Measurements from ENCODE around the gene AMER2.

AMER2 gene

GRCh38 chr13:25157681-25158080 lies 14.4 kb downstream of the AMER2 start:
- Histone ChIP-seq H3K4me3 (no peak overlapping the region), H3K4me1 (peaks cover 15% of the 10 kb centered on the region), H3K27me3 (ENCODE audit: low read depth) (no peaks in the 10 kb centered on the region), H3K36me3 (replicated peaks) (no peaks in the 10 kb centered on the region), H3K9me3 (no peaks in the 10 kb centered on the region)
- DNase-seq (ENCODE audit: low spot score in 2 of 2) = no peak
- in situ Hi-C loops (cut with MboI; ENCODE audit: low sequenced_read_pairs) = no loop called here

DNA sequence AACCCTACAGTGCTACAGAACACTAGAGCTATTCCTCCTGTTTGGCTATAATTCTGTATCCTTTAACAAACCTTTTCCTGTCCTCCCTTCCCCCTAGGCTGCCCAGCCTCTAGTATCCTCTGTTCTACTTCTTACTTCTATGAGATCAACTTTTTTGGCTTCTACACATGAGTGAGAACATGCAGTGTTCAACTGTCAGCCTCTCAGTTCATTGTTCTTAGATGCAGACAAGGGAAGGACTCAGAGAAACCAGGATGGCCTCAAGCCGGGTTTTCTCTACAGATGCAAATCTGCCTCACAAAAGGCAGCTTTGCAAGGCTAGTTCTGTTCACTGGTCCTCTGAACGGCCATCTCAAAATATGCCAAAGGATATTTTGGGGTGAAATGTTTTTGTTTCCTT lies 18.4 kb downstream of the AMER2 start:
- Histone ChIP-seq H3K4me3 (no peak overlapping the region), H3K9me3 (no peaks in the 10 kb centered on the region), H3K36me3 (replicated peaks) (no peaks in the 10 kb centered on the region), H3K4me1 (peaks cover 36% of the 10 kb centered on the region), H3K27me3 (ENCODE audit: low read depth) (no peaks in the 10 kb centered on the region)
- DNase-seq (ENCODE audit: low spot score in 2 of 2) = peak; percentile 56
- in situ Hi-C loops (cut with MboI; ENCODE audit: low sequenced_read_pairs) = no loop called here

DNA sequence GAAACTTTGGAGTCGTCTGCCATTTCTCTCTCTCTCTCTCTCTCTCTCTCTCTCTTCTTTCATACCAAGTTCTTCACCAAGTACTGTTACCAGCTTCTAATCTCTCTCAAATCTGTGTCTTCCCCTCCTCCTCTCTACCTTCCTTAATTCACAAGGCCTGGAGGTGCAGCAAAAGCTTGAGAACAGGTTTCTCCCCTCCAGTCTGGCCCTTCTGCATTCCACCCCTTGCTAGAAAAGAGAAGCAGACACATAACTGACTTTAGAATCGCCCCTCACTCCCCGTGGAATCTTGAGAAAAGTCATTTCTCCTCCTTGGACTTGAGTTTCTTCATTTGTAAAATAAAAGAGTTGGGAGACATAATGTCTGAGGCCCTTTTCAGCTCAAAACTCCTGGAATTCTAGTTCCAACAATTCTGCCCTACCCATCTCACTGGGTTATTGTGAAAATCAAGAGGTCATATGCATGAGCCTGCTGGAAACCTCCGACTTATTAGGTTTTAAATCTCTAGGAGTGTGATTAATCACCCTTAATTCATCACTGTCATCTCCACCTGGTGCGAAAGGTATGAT lies 20.4 kb downstream of the AMER2 start:
- DNase-seq (ENCODE audit: low spot score in 2 of 2) = peak; percentile 45 to 84
- Histone ChIP-seq H3K9me3 (no peaks in the 10 kb centered on the region), H3K36me3 (replicated peaks) (no peaks in the 10 kb centered on the region), H3K4me3 (no peak overlapping the region), H3K4me1 (peaks cover 36% of the 10 kb centered on the region), H3K27me3 (ENCODE audit: low read depth) (no peaks in the 10 kb centered on the region)
- in situ Hi-C loops (cut with MboI; ENCODE audit: low sequenced_read_pairs) = no loop called here

DNA sequence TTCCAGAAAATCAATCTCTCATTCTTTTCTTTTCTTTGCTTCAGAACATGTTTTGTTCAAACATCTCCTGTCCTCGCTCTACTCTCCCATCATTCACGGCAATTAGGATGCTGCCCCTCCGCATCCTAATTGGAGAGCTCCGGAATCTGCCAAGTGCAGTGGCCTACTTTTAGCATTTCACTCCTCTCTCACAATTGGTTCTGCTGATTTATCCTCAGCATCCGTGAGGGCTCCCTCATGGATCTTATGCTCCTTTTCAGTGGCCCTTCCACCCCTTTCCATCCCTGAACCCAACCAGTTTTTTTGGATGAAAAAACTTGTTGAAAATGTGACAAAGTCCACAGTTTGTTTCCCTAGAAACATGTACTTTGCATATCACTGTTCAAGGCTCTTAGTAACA lies 22.4 kb downstream of the AMER2 start:
- peaks cover 36% of the 10 kb centered on the region for H3K4me1 ChIP-seq
- no peak for DNase-seq (ENCODE audit: low spot score in 2 of 2)
- H3K9me3 ChIP-seq = no peaks in the 10 kb centered on the region
- H3K27me3 ChIP-seq (ENCODE audit: low read depth) = no peaks in the 10 kb centered on the region
- H3K4me3 ChIP-seq = no peak overlapping the region
- in situ Hi-C loops (cut with MboI; ENCODE audit: low sequenced_read_pairs) = no loop called here
- H3K36me3 ChIP-seq (replicated peaks) = no peaks in the 10 kb centered on the region

DNA sequence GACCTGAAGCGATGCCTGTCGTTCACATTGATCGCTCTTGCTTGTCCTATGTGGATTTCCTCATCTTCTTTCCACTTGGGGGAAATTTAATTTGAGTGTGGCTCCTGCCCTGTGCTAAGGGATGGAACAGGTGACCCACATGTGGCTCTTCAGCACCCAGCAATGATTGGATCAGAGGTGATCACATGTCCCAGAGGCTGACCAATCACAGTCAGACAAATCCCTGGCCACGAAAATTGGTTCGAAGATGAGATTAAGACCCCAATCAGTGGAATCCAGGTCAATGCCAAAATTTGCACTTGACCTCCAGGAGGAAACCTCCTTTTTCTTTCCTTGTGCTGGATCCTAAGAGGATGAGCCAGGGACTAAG lies 23.7 kb downstream of the AMER2 start:
- no peaks in the 10 kb centered on the region for H3K27me3 ChIP-seq (ENCODE audit: low read depth)
- H3K4me1 ChIP-seq = peaks cover 41% of the 10 kb centered on the region
- H3K9me3 ChIP-seq = no peaks in the 10 kb centered on the region
- DNase-seq (ENCODE audit: low spot score in 2 of 2) = no peak
- no peak overlapping the region for H3K4me3 ChIP-seq
- in situ Hi-C loops (cut with MboI; ENCODE audit: low sequenced_read_pairs) = no loop called here
- H3K36me3 ChIP-seq (replicated peaks) = no peaks in the 10 kb centered on the region

GRCh38 chr13:25147638-25148401 lies 24.3 kb downstream of the AMER2 start:
- H3K4me1 ChIP-seq = peaks cover 41% of the 10 kb centered on the region
- H3K4me3 ChIP-seq = no peak overlapping the region
- H3K27me3 ChIP-seq (ENCODE audit: low read depth) = no peaks in the 10 kb centered on the region
- H3K36me3 ChIP-seq (replicated peaks) = no peaks in the 10 kb centered on the region
- no peaks in the 10 kb centered on the region for H3K9me3 ChIP-seq
- DNase-seq (ENCODE audit: low spot score in 2 of 2) = no peak
- in situ Hi-C loops (cut with MboI; ENCODE audit: low sequenced_read_pairs) = no loop called here

DNA sequence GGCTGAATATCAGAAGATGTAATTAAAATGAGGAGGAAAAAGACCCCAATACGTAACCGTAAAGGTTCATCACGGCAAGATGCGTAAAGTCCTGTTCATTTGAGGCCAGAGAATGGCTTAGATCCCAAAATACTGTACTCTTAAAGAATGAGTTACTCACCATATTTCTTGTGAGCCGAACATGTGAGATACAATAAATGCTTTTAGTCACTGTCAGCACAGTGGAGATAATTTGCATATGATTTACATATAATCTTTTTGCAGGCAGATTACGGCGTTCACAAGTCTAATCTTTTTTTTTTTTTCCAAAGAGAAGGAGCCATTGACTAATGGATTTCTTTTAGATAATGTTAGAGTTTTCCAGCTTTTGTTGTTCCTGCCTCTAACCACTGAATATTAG lies 28.4 kb downstream of the AMER2 start:
- Histone ChIP-seq H3K4me1 (peaks cover 18% of the 10 kb centered on the region), H3K36me3 (replicated peaks) (no peaks in the 10 kb centered on the region), H3K9me3 (no peaks in the 10 kb centered on the region), H3K27me3 (ENCODE audit: low read depth) (no peaks in the 10 kb centered on the region), H3K4me3 (no peak overlapping the region)
- in situ Hi-C loops (cut with MboI; ENCODE audit: low sequenced_read_pairs) = no loop called here
- DNase-seq (ENCODE audit: low spot score in 2 of 2) = peak in 1 of 2 experiments; percentile 51

DNA sequence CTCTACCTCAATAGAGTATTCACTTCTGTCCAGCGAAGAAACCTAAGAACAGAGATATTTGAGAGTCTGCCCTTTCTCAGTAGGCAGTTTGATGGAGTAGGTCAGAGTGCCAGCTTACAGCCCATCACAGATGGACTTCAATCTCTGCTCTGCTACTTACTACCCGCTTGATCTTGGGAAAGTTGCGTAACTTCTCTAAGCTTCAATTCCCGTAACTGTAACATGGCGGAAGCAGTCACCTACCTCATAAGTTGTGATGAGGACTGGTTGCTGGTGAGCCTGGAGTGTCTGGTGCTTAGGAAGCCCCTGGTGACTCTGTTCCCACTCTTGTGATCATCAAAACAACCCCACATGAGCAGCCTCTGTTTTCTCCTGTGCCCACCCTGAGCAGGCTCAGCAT lies 31.0 kb downstream of the AMER2 start:
- Histone ChIP-seq H3K9me3 (no peaks in the 10 kb centered on the region), H3K4me1 (peaks cover 21% of the 10 kb centered on the region), H3K4me3 (no peak overlapping the region), H3K27me3 (ENCODE audit: low read depth) (no peaks in the 10 kb centered on the region), H3K36me3 (replicated peaks) (no peaks in the 10 kb centered on the region)
- DNase-seq (ENCODE audit: low spot score in 2 of 2) = no peak
- in situ Hi-C loops (cut with MboI; ENCODE audit: low sequenced_read_pairs) = no loop called here

DNA sequence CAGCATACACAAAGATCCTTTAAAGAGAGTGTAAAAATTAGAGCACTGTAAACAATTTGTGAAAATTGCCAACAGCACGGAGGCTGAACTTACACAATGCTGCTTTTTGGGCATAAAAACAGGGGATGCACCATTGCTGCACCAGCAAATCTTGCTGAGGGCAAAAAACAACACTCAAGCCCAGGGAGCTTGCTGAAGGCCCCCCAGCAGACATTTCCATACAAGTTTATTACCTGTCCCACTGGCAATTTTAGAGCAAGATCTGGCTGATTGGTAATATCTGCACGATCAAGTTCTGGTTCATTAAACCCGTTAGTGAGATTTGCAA lies 34.3 kb downstream of the AMER2 start:
- Histone ChIP-seq H3K4me3 (no peak overlapping the region), H3K36me3 (replicated peaks) (no peaks in the 10 kb centered on the region), H3K27me3 (ENCODE audit: low read depth) (no peaks in the 10 kb centered on the region), H3K4me1 (0 out of 2 replicates have a peak, but pooled peaks cover 3% of the 10 kb centered on the region), H3K9me3 (no peaks in the 10 kb centered on the region)
- in situ Hi-C loops (cut with MboI; ENCODE audit: low sequenced_read_pairs) = no loop called here
- DNase-seq (ENCODE audit: low spot score in 2 of 2) = no peak

GRCh38 chr13:25136880-25137787 lies 35.0 kb downstream of the AMER2 start:
- in situ Hi-C loops (cut with MboI; ENCODE audit: low sequenced_read_pairs) = no loop called here

GRCh38 chr13:25135896-25136295 lies 36.2 kb downstream of the AMER2 start:
- Histone ChIP-seq H3K4me1 (peaks cover 16% of the 10 kb centered on the region), H3K36me3 (replicated peaks) (no peaks in the 10 kb centered on the region), H3K27me3 (ENCODE audit: low read depth) (no peaks in the 10 kb centered on the region), H3K9me3 (no peaks in the 10 kb centered on the region), H3K4me3 (no peak overlapping the region)
- in situ Hi-C loops (cut with MboI; ENCODE audit: low sequenced_read_pairs) = no loop called here
- no peak for DNase-seq (ENCODE audit: low spot score in 2 of 2)

More at GRCh38 chr13:25136880-25137787, 35.0 kb downstream of the AMER2 start:
- no peak for DNase-seq (ENCODE audit: low spot score in 2 of 2)
- no peaks in the 10 kb centered on the region for H3K9me3 ChIP-seq
- no peaks in the 10 kb centered on the region for H3K27me3 ChIP-seq (ENCODE audit: low read depth)
- H3K4me1 ChIP-seq = peaks cover 3% of the 10 kb centered on the region
- no peak overlapping the region for H3K4me3 ChIP-seq
- no peaks in the 10 kb centered on the region for H3K36me3 ChIP-seq (replicated peaks)

DNA sequence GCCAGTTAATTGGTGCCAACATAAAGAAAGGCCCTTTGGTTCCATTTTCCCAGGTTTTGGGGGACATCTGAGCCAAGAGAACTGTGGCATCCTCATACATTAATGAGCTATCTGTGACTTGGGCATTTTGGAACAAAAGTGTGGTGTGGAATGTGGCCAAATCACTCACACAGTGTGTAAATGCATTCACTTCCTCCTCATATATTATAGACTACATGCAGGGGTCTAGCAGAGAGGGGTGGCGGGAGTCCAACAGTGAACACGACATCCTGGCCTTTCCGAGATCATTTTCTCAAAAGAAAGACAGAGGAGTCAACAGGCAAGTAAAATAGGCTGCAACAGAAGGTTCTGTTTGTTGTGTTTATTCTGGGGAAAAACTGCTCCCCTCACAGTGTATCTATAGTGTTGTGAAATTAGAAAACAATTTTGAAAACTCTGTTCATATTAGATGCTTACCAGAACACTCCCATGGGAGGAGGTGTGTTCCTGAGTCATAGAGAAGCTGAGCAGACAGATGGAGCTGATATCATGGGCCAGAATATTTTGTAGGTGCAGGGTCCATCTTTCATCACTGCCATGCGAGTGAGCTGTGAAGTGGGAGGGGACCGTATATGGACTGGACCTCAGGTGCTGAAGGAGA lies 39.2 kb downstream of the AMER2 start:
- in situ Hi-C loops (cut with MboI; ENCODE audit: low sequenced_read_pairs) = no loop called here
- H3K9me3 ChIP-seq = no peaks in the 10 kb centered on the region
- H3K36me3 ChIP-seq (replicated peaks) = no peaks in the 10 kb centered on the region
- no peak for DNase-seq (ENCODE audit: low spot score in 2 of 2)
- peaks cover 16% of the 10 kb centered on the region for H3K4me1 ChIP-seq
- no peaks in the 10 kb centered on the region for H3K27me3 ChIP-seq (ENCODE audit: low read depth)
- no peak overlapping the region for H3K4me3 ChIP-seq

GRCh38 chr13:25131881-25132420 lies 40.1 kb downstream of the AMER2 start:
- H3K4me3 ChIP-seq = no peak overlapping the region
- peaks cover 14% of the 10 kb centered on the region for H3K4me1 ChIP-seq
- H3K36me3 ChIP-seq (replicated peaks) = no peaks in the 10 kb centered on the region
- in situ Hi-C loops (cut with MboI; ENCODE audit: low sequenced_read_pairs) = no loop called here
- peak in 1 of 2 experiments; percentile 36 for DNase-seq (ENCODE audit: low spot score in 2 of 2)
- no peaks in the 10 kb centered on the region for H3K27me3 ChIP-seq (ENCODE audit: low read depth)
- no peaks in the 10 kb centered on the region for H3K9me3 ChIP-seq

All from HAP-1 (cell line).